Epithelial cell of proximal tubule (primary cell): ENCODE data around the gene RAPGEF4. TPM values are rescaled to one million over a fixed set of nuclear protein-coding genes. Genes with fewer than 3 reads are reported as not detected.

Experiments
- DNase-seq: peaks from one replicate; pipeline ENCODE4 v3.0.0-alpha.2; 2011; ENCODE audit warnings: low read depth
- H3K4me3 ChIP-seq: 2 replicates; pipeline ENCODE4 v1.5.1; 2011; ENCODE audit warnings: low read depth, mild to moderate bottlenecking, low read length
- total RNA-seq: library from RNA; depleted of rRNA; stranded (reverse); fragments of >200 nt; gene quantifications from 2 replicates; pipeline ENCODE4 v1.2.3, GENCODE V29; 2015
- TF ChIP-seq, protein P1 (sequence below): conservative IDR thresholded peaks from 2 replicates; pipeline ENCODE4 v1.5.1; 2012; ENCODE audit warnings: low read depth, mild to moderate bottlenecking, low read length

Gene RAPGEF4
- total RNA-seq, 1 donor from 2014 or later = 0.81 TPM

DNA sequence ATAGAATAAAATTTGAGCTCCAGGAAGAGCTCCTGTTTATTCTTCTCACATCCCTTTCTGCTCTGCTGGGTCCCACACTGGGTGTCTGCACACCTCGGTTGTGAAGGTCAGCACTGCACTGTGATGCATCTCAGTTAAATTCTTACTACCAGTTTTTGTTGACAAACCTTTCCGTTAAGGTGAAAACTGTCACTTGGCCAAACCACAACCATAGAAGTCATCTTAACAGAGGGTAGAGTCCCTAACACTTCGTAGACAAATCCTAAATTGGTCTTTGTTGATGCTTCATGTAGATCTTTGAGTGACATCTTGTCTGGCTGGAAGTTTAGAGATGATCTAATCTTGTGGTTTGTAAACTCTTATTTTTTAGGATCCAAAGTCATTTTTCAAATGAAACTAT is 172.6 kb downstream of the RAPGEF4 start:
- TF ChIP-seq, protein P1, sequence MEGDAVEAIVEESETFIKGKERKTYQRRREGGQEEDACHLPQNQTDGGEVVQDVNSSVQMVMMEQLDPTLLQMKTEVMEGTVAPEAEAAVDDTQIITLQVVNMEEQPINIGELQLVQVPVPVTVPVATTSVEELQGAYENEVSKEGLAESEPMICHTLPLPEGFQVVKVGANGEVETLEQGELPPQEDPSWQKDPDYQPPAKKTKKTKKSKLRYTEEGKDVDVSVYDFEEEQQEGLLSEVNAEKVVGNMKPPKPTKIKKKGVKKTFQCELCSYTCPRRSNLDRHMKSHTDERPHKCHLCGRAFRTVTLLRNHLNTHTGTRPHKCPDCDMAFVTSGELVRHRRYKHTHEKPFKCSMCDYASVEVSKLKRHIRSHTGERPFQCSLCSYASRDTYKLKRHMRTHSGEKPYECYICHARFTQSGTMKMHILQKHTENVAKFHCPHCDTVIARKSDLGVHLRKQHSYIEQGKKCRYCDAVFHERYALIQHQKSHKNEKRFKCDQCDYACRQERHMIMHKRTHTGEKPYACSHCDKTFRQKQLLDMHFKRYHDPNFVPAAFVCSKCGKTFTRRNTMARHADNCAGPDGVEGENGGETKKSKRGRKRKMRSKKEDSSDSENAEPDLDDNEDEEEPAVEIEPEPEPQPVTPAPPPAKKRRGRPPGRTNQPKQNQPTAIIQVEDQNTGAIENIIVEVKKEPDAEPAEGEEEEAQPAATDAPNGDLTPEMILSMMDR = no peak
- DNase-seq = no peak
- no peak overlapping the region for H3K4me3 ChIP-seq

DNA sequence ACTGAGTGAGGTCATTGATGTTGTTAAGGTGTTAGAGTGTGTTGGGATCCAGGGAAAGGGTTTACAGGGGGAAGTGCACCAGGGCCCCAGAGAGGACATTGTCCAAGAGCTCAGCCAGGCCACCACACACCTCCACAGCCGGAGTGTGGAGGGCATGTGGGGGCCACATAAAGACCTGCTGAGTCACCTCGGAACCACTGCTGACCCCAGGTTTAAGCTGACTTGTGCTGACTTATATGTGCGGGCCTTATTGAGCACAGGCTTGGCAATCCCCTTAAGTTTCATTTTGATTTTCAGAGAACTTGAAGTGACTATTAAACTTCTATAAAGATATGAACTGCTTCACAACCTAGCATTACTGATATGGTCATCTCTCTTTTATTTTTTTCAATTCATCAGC is 173.8 kb downstream of the RAPGEF4 start:
- TF ChIP-seq, protein P1 = no peak
- no peak for DNase-seq
- H3K4me3 ChIP-seq = no peak overlapping the region

DNA sequence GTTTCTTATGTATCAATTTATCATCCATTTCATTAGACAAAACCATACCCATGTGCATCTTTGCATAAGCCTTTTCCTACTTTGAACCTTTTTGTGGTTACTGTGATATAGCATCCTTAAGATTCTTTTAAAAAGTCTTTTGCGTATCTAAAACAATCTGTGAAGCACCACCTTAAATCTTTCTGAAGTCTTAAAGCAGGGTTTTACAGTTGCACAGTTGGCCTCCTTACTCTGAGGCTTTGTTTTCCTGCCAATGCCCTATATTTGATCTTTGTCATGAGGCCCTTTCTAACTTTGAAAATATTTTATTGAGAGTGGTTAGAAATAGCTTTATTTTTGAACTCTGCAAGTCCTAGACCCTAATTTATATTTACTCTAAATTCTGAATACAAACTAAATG is 176.6 kb downstream of the RAPGEF4 start:
- no peak for DNase-seq
- TF ChIP-seq, protein P1 = no peak
- H3K4me3 ChIP-seq = no peak overlapping the region

DNA sequence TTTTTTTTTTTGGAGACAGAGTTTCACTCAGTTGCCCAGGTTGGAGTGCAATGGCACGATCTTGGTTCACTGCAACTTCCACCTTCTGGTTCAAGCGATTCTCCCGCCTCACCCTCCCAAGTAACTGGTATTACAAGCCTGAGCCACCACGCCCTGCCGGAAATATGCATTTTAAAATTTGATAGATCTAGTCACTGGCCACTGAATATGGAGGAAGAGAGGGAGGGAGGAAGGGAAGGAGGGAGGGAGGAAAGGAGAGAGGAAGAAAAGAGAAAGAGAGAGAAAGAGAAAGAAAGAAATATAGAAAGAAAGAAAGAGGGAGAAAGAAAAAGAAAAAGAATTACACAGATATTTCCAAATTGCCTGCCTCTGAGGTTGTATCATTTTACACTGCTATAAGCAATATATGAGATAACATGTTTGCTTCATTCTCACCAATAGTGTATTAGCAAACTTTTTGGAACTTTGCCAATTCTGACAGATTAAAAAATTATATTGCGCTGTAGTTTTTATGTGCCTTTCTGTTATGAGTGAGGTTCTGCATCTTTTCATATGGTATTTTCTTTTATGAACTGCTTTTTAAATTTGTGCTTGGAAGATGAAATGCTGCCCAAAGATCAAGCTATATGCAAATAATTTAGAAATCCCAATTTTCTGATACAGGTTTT is 178.8 kb downstream of the RAPGEF4 start:
- TF ChIP-seq, protein P1 = no peak
- H3K4me3 ChIP-seq = no peak overlapping the region
- no peak for DNase-seq

DNA sequence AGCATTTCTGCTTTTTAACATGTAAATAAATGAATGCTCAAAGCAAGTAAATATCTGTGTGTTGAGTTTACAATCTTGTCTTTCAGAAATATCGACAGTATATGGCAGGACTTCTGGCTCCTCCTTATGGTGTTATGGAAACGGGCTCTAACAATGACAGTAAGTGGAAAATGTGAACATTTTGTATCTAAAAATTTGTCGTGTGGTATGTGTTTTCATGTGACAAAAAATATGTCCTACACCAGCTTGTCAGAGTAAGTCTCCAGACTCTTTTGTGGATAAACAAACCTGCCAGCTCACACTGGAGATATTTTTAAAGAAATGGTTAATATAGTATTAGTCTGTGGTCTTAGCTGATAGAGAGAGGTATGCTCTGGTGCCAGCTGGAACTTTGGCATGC is 182.1 kb downstream of the RAPGEF4 start:
- no peak overlapping the region for H3K4me3 ChIP-seq
- TF ChIP-seq, protein P1 = no peak
- DNase-seq = no peak

DNA sequence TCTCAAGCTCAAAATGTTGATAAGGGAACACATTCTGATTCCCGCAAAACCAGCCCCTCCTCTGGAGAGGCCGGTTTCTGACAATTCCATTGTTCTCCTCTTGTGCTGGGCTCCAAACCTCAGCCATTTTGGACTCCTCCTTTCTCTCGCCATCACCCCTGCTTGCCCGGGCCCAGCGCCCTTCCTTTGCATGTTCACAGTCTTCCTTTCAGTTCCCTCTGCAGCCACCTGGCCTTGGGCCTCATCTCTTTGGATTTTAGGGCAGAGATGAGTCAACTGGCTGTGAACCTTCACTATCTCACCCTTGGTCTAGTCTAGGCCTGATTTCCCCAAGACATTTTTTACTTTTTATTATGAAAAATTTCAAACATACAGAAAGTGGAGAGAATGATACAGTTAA is 184.1 kb downstream of the RAPGEF4 start:
- no peak for DNase-seq
- TF ChIP-seq, protein P1 = no peak
- H3K4me3 ChIP-seq = no peak overlapping the region
